Measurements from ENCODE around the gene STON2.

The STON2 gene

DNA sequence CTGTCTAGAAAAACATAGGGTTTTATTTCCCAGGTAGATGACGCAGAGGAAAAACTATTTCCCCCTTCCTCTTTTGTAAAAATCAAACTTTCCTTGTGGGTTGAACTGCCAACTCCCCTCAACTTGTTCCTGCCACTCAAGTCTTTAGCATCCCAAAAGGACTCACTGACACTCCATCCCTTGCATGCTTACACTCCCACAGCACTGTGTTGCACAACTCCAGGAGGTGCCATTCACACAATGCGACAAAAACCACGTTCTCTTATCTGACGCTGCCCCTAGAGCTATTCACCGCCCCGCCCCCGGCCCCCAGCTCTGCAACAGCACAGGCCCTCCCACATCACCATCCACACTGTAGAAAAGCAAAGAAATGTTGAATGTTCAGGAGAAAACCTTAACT, 16.9 kb upstream of the STON2 start:
- DNase-seq (ENCODE audit: low spot score): no peak

DNA sequence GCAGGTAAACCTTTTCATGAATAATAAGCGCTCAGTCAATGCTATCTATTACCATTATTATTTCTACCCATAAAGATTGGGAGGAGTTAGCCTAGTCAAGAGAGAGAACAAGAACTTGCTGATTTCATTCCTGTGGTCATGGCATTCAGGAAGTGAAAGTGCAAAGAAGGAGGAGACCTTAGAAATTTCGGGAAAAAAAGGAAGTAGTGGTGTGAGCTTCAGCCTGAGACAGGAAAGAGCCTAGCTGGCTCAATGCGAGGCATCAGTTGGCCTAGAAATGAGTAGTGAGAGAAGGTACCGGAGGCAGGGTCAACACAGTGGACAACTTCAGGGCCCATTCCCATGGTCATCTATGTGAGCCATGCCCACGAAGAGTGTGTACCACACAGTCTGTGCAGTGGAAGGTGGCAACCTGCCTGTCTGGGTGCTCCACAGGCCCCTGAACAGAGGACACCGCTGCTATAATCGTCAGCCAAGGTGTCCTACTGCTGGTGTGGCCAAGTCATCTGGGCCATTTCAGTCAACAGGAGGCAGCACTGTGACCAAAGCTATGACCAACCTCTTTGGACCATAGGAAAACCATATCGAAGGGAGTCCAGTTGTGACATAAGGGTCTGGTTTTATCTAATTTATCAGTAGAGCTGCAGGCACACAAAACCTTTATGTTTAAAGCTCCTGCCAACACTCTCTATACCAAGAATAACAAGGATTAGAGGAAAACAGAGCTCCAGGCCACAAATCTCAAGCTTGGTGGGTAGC, 16.2 kb upstream of the STON2 start:
- DNase-seq (ENCODE audit: low spot score): no peak

DNA sequence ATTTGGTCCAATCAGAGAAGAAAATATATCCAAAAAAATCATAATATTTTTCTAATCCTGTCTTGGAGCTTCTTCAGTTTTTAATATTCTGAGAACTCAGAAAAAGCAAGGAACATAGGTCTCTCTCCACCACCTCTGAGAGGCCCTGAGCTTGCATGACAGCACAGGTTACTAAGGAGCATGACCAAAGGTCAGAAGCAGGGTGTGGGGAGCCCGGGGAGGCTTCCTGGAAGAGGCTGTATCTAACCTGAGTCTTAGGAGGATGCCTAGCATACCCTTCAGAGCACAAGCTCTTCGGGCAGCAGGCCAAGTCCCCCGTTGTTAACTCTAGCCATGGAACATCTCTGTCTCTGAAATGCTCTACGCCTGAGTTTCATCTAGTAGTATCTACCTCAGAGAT, 15.7 kb upstream of the STON2 start:
- DNase-seq (ENCODE audit: low spot score): no peak

DNA sequence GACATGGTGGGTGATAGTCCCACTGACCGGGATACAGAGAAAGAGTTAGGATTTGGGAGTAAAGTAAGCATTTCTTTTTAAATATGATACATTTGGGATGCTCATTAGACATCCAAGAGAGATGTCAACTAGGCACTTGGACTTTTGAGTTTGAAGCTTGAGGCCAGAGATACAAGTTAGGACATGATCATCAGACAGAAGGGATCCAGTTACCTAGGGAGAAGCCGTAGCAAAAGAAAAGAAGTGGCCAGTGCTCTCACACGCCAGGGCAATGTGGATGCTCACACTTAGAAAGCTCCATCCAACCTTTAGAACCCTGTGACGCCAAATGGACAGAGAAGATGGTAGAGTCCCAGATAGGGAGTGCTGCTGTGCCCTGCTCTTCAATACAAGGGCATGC, 14.0 kb upstream of the STON2 start:
- no peak for DNase-seq (ENCODE audit: low spot score)

DNA sequence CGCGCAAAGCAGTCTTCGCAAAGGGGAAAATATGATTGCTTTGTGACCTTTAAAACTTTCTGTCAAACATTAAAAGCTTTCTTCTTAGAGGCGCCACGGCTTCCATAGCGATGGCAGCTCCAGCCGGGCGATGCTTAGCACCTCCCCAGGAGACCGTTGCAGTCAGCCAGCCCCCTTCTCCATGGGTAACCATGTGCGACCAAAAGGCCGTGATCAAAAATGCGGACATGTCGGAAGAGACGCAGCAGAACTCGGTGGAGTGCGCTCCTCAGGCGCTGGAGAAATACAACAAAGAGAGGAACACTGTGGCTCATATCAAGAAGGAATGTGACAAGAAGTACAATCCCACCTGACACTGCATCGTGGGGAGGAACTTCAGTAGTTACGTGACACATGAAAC, 12.7 kb upstream of the STON2 start:
- DNase-seq (ENCODE audit: low spot score): no peak

DNA sequence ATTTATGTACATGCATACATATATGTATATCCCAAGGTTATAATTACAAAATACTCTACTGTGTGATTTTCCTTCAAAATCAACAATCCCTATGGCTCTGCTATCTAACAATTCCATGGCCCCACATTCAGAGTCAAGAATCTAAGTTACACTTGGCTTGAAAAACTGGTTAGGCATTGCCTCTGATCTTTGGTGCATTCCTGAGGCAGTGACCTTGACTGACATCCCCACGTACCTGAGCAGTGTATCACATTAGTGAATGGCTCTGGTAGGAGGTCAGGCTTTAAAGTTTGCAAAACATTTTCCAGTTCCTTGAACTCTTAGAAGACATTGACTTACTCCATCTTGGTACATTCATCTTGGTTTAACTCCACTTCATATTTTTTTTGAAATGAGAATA, 8.5 kb upstream of the STON2 start:
- no peak for DNase-seq (ENCODE audit: low spot score)

DNA sequence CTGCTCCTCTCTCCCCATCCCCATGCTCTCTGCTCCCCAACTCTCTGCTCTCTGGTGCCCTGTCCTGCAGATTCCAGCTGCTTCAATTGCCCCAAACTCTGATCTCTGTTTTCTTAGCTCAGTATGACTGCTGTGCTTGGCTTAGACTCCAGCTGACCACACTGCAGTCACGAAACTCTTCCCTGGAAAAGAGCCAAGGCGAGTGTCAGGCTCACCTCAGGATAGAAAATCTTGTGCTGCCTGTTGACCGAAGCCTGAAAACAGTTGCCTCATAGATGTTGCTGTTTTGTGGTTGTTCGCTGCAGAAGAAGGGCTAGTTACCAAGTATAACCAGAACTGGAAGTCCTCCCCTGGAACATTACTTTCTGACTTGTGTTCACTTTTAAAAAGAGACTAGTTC, 6.7 kb upstream of the STON2 start:
- DNase-seq (ENCODE audit: low spot score): no peak

DNA sequence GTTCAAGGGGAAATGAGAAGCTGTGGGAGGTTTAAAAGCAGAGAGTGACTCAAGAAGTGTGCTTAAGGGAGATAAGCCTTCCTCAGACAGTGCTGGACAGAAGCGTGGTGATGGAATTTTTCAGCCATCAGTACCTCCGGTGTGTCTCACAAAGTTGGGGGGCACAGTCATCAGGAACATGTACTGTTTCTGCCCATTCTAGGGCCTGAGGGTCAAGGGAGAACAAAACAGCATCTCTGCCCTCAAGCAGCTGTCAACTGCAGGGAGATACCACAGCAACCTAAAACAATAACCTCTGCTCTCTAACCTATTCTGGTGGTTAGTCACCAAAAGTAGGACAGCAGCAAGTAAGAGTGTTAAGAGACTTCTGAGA, 2.0 kb upstream of the STON2 start:
- no peak for DNase-seq (ENCODE audit: low spot score)

DNA sequence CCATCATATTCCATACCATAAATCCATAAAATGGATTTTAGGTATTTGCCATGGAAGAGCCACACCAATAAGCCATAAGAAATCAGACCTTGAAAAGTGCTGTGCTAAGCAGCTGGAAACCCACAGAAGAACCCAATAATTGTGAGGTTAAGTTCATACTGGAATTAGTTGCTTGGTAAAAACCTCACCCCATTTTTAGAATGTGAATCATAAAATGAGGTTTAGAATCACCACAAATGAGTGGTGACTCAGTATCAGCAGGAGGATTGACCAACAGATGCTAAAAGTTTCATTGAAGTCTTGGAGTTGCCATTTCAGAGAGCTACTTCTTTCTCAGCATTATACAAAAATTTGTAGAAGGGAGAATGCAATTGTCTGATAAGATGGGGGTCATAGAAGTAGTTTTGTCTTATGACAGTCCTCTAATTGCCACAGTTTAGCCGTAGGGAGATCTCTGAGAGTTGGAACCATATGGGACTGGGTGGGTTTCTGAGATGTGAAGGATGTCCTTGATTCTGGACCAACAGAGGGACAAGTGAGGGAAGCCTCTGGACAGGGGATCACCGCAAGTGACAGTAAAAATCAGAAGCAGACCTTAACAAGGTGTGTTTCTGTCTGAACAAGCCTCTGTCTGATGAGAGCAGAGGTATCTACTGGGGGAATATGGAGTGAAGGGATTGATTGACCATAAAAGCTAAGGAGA, 1.4 kb upstream of the STON2 start:
- no peak for DNase-seq (ENCODE audit: low spot score)

DNA sequence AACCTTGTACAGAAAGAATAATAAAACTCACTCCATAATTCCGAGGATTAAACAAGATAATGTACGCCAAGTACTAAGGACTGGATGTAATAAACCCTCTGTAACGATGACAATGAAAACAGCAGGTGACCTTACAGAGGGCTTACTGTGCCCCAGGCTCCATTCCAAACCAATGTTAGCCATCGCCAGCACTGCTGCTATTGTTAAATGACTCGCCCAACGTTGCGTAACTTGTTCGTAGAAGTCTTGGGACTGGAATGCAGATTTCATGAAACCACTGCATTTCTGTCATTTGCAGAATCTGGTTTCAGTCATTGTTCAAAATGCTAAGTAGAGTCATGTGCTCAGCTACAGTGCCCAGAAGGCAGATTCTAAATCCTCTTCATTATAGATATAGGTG, 728 bp upstream of the STON2 start:
- no peak for DNase-seq (ENCODE audit: low spot score)

DNA sequence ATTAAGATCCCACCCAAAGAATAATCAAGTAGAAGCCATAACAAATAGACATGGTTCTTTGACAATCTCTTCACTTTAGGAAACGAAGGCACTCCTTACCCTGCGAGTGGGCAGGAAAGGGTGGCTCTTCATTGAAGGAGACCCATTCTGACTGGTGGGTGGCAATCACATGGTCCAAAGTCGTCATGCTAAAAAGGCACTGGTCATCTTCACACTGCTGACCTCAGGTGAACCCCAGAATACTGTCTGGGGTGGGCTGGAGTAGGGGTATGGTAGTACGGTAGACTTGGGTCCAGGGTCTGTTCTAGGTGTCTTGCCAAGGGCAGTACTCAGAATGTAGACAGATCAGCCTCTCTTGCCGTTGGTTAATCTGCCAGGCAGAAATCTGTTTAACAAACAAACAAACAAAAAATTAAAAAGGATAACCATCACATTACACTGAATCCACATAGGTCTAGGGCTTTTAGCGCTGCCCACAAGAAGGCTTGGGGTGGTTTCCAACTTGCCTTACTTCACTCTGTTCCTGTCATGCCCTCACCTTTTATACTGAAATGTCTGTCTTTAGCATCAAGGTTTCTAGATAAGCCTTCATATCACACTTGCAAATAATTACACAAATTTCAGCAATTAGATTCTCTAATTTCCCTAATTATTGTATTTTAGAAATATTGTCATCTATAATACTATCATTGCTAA, 1.8 kb downstream of the STON2 start:
- no peak for DNase-seq (ENCODE audit: low spot score)

DNA sequence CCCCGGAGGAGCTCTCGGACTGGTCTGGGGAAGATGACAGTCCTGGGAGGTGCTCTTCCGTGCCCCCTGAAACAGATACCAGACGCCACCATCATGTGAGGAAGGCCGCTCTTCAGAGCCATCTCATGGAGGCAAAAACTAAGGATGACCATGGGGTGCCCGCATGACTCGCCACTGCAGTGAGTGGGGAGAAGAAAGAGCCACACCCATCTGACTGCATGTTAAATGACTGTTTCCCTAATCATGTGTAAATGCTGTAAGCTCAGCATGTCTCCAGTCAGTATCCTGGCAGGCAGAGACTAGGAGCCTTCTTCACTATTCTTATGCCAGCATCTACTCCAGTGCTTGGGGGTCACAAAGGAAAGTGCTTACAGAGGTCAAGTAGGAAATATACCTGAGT, 4.0 kb downstream of the STON2 start:
- no peak for DNase-seq (ENCODE audit: low spot score)

DNA sequence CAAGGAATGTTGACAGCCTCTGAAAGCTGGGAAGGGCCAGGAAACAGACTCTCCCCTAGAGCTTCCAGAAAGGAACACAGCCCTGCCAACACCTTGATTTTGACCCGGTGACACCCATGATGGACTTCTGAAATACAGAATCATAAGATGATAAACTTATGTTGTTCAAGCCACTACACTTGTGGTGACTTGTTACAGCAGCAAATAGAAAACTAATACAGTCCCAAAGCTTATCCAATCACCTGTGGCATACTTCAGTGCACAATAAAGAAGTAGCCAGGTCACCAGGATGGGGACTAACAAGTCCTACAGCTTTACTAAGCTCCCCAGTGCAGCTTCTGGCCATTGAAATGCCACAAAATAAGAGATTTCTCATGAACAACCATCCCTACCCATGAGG, 5.4 kb downstream of the STON2 start:
- no peak for DNase-seq (ENCODE audit: low spot score)

DNA sequence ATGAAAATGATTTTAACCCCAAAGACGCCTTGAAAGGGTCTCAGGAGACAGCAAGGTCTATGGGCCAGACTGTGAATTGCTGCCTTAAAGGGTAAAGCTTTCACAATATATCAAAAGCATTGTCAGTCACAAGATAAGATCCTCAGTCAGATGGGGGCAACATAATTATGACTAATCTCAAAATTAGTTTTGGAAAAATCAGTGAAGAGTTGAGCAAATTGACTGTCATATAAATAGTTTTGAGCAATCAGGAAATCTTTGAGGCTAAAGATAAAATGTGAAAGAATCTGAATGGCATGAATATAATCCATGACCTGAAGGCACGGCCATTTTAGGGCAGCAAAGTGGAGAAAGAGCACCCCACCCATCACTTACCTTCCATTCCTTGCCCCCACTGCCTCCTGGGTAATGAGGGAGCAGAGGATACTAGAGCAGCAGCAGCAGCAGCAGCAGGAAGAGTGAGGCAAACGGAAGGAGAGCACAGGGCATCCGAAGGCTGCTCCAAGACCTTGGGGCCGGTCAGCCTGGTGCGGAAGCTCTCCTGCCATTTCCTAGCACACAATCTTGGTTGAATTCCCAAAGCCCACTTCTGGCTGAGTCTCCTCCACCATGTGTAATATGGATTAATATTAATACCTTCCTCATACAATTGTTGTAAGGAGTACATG, 7.0 kb downstream of the STON2 start:
- DNase-seq (ENCODE audit: low spot score): no peak

DNA sequence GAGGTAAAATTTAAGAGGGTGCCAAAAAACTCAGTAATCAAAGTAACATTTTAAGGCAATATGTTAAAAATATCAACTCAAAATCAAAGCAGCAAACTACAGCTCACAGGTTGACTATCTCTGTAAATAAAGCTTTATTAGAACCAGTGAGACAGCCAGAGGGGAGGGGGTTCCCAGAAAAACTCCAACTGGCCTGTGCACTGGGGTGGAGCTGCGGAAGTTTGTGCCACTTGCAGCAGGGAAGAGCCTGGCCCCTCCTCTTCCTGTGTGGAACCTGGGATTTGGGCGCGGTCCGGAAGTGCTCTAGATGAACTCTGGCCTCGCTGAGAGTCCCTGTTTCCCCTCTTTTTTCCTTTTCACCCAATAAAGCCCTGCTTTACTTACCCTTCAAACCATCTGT, 8.1 kb downstream of the STON2 start:
- no peak for DNase-seq (ENCODE audit: low spot score)

DNA sequence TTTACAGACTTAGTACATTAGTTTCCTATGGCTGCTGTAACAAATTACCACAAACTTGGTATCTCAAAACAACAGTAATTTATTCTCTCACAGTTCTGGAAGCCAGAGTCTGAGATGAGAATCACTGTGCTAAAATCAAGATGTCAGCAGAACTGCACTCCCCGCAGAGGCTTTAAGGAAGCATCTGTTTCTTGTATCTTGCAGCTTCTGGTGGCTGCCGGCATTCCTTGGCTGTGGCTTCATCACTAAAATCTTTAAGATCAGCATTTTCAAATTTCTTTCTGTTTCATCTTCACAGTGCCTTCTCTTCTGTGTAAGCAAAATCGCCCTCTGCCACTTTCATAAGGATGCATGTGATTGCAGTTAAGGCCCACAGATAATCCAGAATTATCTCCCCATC, 9.4 kb downstream of the STON2 start:
- no peak for DNase-seq (ENCODE audit: low spot score)

DNA sequence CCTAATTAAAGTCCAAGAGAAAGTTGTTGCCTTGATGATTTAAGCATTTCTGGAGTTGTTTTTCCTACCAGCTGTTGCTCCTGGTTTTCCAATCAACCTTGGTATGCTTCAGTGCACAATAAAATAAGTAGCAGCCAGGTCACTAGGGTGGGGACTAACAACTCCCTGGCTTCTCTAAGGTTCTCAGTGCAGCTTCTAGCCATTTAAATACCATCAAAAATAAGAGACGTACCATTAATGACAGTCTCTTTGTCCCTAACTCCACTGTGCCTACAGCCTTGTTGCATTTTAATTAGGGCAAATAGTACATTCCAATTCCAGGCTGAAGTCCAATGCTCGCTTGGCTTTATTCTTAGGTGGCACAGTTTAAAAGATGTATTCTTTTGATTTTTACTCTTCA, 11.8 kb downstream of the STON2 start:
- DNase-seq (ENCODE audit: low spot score): no peak

DNA sequence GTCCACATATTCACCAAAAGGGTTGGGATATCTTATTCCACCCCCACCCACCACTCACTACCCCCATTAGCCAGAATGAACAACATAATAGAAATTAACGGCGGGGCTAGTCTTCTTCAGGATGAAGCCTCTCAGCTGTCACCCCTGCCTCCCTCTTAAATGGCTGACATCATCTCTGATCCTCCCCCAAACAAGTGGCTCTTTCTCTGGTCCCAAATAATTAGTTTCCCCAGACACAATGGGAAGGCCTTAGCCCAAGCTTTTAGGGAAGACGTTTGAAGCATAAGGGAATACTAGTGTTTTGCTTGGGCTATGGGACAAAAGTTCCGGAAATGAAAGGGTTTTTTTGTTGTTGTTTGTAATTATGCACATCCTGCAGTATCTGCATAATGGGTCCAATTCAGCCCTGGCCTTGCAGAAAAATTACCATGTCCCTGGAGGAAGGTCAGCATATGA, 13.8 kb downstream of the STON2 start:
- no peak for DNase-seq (ENCODE audit: low spot score)

DNA sequence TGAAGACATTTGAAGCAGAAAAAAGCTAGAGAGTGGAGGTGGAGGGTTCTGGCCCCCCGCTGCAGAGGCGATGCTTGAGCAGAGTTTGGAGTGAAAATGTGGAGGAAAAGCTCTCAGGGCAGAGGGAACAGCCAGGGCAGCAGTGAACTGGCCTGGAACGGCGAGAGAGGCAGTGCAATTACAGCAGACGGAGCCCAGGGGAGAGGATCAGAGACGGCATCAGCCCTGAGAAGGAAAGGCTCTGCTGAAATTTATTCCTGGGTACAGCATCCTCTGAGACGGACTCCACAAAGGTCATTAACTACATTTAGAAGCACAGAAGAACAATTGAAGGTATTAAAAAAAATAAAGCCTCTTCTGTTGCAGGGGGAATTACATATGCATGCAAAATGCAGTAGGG, 14.2 kb downstream of the STON2 start:
- DNase-seq (ENCODE audit: low spot score): no peak

DNA sequence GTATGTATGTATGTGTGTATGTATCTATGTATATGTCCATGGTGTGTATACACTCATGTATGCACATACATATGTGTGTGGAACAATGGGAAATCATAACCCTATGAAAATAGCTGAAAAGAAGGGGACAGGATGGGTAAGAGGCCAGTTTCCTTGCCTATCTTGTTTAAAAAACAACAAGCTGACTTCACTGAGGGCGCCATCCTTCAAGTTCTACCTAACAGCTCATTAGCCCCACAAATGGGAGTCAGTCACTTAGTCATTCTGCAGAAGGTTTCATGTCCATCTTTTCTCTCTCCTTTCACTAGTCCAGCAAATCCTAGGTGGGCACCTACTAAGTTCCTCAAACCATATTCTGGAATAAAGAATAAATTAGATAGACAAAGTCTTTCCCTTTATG, 14.7 kb downstream of the STON2 start:
- no peak for DNase-seq (ENCODE audit: low spot score)

DNA sequence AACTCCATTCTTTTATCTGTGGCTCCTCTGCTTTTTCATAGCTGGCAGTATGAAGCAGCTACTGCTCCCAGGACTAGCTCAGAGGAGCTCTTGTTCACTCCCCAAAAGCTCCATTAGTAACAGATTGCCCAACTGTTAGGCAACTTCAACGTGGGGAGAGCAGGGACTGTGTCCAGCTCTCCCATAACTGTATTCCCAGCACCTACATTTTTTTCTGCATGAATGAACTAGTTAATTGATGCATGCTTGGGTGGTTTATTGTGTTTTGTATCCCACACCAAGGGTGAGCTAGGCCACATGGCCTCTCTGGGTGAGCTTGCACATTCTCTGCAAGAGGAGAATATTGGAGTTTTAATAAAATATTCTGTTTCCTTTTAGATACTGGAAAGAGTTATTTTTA, 15.2 kb downstream of the STON2 start:
- no peak for DNase-seq (ENCODE audit: low spot score)

DNA sequence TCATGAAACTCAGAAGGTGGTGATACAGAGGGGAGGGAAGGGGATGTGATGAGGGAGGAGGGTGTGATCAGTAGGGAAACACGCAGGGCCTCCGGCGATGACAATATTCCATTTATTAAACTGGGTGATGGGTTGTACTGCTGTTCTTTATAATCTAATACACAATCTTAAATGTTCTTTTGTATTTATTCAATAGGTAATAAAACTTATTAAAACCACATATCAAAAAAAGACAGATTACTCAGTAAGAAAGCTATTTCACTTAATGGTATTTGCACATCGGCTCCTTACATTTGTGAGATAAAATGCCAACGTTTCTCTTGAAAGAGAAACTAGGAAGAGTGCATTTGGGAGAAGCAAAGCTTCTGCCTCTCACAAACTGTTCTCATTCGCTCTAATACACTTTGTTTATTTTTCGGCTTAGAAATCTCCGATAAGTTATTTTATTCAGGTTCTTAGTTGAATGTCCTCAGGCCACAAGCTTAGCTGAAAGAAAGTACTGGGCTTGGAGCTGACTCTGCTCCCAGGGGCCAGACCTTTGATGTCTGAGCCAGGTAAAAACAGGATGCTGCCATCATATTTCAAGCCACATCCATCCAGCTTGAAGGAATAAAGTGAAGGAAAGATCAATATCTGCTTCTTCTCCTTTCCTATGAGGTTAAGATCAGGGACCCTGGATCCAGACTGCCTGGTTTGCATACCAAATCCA, 17.5 kb downstream of the STON2 start:
- DNase-seq (ENCODE audit: low spot score): no peak

All from germinal center (tissue), 1 donor.